K562 (cell line): Measurements from ENCODE around the gene PRDX3. TPM values are rescaled to one million over a fixed set of nuclear protein-coding genes. Genes with fewer than 3 reads are reported as not detected.

Source experiments
- BMI1 ChIP-seq: fragments of 150-350 bp; IDR thresholded peaks from 2 replicates; pipeline ENCODE4 v1.6.1; 2014; ENCODE audit warnings: low read length
- ELF1 ChIP-seq: fragments of 200-800 bp; sonication (Bioruptor generic); IDR thresholded peaks from 2 replicates; pipeline ENCODE4 v1.6.1; 2016; ENCODE audit warnings: missing genetic modification characterization, missing compliant biosample characterization
- HNRNPLL ChIP-seq: fragments of 200-400 bp; formaldehyde crosslinking; IDR thresholded peaks from 2 replicates; pipeline ENCODE4 v1.6.1; 2017; ENCODE audit warnings: low read length, low read depth, mild to moderate bottlenecking; ENCODE audit not compliant: poor library complexity, severe bottlenecking
- KAT7 ChIP-seq: sonication (generic); formaldehyde crosslinking; IDR thresholded peaks from 2 replicates; pipeline ENCODE4 v1.8.0; 2022; ENCODE audit warnings: missing genetic modification reagents, mild to moderate bottlenecking, borderline replicate concordance
- REST ChIP-seq, 2 experiments: fragments of 450-650 bp; formaldehyde crosslinking in 1 of 2; IDR thresholded peaks; 2 replicates each; pipeline versions ENCODE4 v1.4.0 to v1.6.1; 2014 to 2020; ENCODE audit warnings: mild to moderate bottlenecking in 2 of 2, borderline replicate concordance in 1 of 2, low read depth in 1 of 2
- SMC3 ChIP-seq: conservative IDR thresholded peaks from 2 replicates; pipeline ENCODE4 v1.6.1; 2011; ENCODE audit warnings: low read depth, low read length, improper control_type of control experiment; ENCODE audit not compliant: insufficient read depth
- STAG1 ChIP-seq: sonication (generic); formaldehyde crosslinking; IDR thresholded peaks from 2 replicates; pipeline ENCODE4 v1.5.0; 2020; ENCODE audit warnings: missing genetic modification reagents, borderline replicate concordance
- ZNF263 ChIP-seq: sonication (generic); formaldehyde crosslinking; IDR thresholded peaks from 2 replicates; pipeline ENCODE4 v1.8.0; 2022; ENCODE audit warnings: mild to moderate bottlenecking, missing genetic modification reagents, borderline replicate concordance
- polyA plus RNA-seq, 8 experiments: library from polyadenylated mRNA; depleted of rRNA in 4 of 8; stranded (reverse) in 5 of 8; unstranded in 3 of 8; fragments of >200 nt; fragmentation: Nextera tagmentation in 2 of 8; fragmentation: Illumina TruSeq in 1 of 8; extraction: Ambion mirVana in 2 of 8; extraction: Trizol in 1 of 8; gene quantifications; 2 replicates each; pipeline versions ENCODE4 v1.2.1 to v1.2.3, GENCODE V29; 2011 to 2014; ENCODE audit warnings: inconsistent platforms in 1 of 8, missing spikeins in 1 of 8
- total RNA-seq, 7 experiments: library from RNA; depleted of rRNA in 6 of 7; stranded (reverse); fragments of >200 nt in 6 of 7; fragmentation: Illumina TruSeq in 2 of 7; extraction: Trizol in 2 of 7; gene quantifications; 2 replicates each; pipeline versions ENCODE4 v1.2.1 to v1.2.3, GENCODE V29; 2011 to 2021; ENCODE audit warnings: low replicate concordance in 1 of 7
- TF ChIP-seq, protein P1 (sequence below): sonication (generic); formaldehyde crosslinking; IDR thresholded peaks from 2 replicates; pipeline ENCODE4 v1.8.0; 2022; ENCODE audit warnings: missing genetic modification reagents, mild to moderate bottlenecking, moderate library complexity, borderline replicate concordance

Gene PRDX3
- total and polyA plus RNA-seq, 9 of the 15 experiments (the other 6 are each of a cell fraction or from before 2014, with no cell fraction given) = 122 to 994 (median 173) TPM

DNA sequence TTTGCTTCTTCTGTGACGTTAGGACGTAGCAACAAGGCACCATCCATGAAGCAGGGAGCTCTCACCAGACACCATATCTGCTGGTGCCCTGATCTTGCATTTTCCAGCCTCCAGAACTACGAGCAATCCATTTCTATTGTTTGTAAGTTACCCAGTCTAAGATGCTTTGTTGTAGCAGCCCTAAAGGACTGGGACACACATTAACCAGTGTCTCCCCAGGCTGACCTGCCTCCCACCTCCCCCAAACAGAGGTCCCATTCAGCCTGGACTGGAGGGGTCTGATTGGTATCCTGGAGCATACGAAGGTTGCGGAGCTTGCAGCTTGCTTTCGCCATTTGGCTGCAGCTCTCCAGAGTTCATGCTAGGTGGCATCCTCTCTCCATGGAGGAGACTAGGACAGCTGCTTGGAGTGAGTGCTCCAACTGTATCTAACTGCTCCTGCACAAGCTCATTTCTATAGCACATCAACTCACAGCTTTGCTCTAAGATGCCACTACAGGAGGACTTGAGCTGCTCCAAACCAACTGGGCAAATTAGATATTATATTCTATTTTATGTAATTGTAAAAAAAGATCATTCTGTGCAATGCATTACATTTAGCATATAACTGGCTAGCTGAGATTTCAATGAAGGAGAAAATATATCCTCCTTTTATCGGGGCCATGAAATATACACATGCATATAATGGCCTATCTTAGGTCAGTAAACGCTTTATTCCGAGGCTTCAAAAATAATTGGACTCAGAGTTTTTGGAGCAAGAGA lies 20.8 kb upstream of the PRDX3 start (continued):
- TF ChIP-seq REST (IDR thresholded peaks at IDR 0.05; ENCODE audit: borderline replicate concordance) = peak; percentile 58
- TF ChIP-seq REST (CRISPR knock-in tag; IDR thresholded peaks at IDR 0.05; ENCODE audit: low read depth) = no peak
- TF ChIP-seq BMI1 = no peak
- no peak for TF ChIP-seq KAT7 (CRISPR knock-in tag)
- TF ChIP-seq SMC3 = peak; percentile 64
- peak; percentile 89 for TF ChIP-seq ZNF263
- TF ChIP-seq, protein P1, sequence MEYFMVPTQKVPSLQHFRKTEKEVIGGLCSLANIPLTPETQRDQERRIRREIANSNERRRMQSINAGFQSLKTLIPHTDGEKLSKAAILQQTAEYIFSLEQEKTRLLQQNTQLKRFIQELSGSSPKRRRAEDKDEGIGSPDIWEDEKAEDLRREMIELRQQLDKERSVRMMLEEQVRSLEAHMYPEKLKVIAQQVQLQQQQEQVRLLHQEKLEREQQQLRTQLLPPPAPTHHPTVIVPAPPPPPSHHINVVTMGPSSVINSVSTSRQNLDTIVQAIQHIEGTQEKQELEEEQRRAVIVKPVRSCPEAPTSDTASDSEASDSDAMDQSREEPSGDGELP (CRISPR knock-in tag) = peak; percentile 50; the same call in 1 of the 2 replicates
- TF ChIP-seq ELF1 (tag) = no peak
- peak; percentile 55 for TF ChIP-seq HNRNPLL
- peak; percentile 82; the same call in 1 of the 2 replicates for TF ChIP-seq STAG1
- TF ChIP-seq, all 486 proteins: peak for 11
